ENCODE results near the gene MEP1B. TPM values are rescaled to one million over a fixed set of nuclear protein-coding genes. Genes with fewer than 3 reads are reported as not detected.

The MEP1B gene
- under 0.01 and 0.11 TPM in 2 replicates for total RNA-seq

GRCh38 chr18:32189790-32190189, at the start of gene MEP1B:
MEP1B (plus strand) TSS chr18:32190039; CDS start chr18:32190071, 32 bp downstream.

Small RNAs within 50 kb of the gene (small RNA-seq; reads per million reads assigned to genes)
- gene RF00019 (not detected), gene RNA5SP453 (not detected)

Other genes starting within 250 kb of the MEP1B start
- 38.5 and 47.8 TPM in 2 replicates for gene TRAPPC8, start 246.9 kb upstream of the MEP1B start, total RNA-seq
- 0.43 and 0.79 TPM in 2 replicates for gene RNF125, start 171.2 kb upstream of the MEP1B start, total RNA-seq
- gene RNF138, start 98.2 kb upstream of the MEP1B start, total RNA-seq = 10.3 and 23.2 TPM in 2 replicates

Measured in placental epithelial cell (primary cell).